Esophagus squamous epithelium (tissue), 4 donors: ENCODE measurements around the gene DCUN1D1.

Experiments used
- CTCF ChIP-seq, 6 experiments: fragments of 450-650 bp in 4 of 6; fragments of 200-600 bp in 2 of 6; sonication (generic) in 2 of 6; IDR thresholded peaks; one replicate each; pipeline ENCODE4 v1.5.1; 2016 to 2019; ENCODE audit warnings: antibody characterized with exemption in 6 of 6, mild to moderate bottlenecking in 4 of 6, moderate library complexity in 4 of 6
- POLR2A ChIP-seq, 4 donors: fragments of 450-650 bp; IDR thresholded peaks; one replicate each; pipeline ENCODE4 v1.6.1; 2017; ENCODE audit warnings: antibody characterized with exemption in 4 of 4, mild to moderate bottlenecking in 4 of 4, moderate library complexity in 3 of 4

DNA sequence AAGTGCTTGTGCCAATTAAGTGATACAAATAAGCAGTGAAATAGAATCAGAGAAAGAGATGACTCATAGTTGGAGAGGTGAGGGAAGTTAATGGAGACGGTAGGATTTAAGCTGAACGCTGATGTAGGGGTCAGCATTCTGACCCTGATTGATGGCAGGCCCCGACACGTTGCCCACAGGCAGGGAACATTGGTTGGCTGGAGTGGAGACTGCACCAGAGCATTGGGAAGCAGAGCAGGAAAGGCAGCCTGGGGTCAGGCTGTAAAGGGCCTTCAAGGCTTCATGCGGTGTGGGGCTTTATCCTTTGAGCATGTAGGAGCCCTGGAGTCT, 68.6 kb downstream of the DCUN1D1 start:
- no peak for TF ChIP-seq CTCF (IDR thresholded peaks at IDR 0.05)
- TF ChIP-seq POLR2A (IDR thresholded peaks at IDR 0.05): no peak
